Prostate gland (tissue), 2 donors: ENCODE data around the gene FHL3.

Experiments used
- CTCF ChIP-seq, 4 experiments: fragments of 200-600 bp in 2 of 4; fragments of 450-650 bp in 2 of 4; sonication (generic) in 2 of 4; IDR thresholded peaks; 1 replicate in 3 of 4; 2 replicates in 1 of 4; pipeline ENCODE4 v1.5.1; 2016 to 2019; ENCODE audit warnings: antibody characterized with exemption in 4 of 4, mild to moderate bottlenecking in 2 of 4, moderate library complexity in 2 of 4
- POLR2A ChIP-seq: fragments of 450-650 bp; IDR thresholded peaks from one replicate; pipeline ENCODE4 v1.6.1; 2016; ENCODE audit warnings: antibody characterized with exemption, mild to moderate bottlenecking

DNA sequence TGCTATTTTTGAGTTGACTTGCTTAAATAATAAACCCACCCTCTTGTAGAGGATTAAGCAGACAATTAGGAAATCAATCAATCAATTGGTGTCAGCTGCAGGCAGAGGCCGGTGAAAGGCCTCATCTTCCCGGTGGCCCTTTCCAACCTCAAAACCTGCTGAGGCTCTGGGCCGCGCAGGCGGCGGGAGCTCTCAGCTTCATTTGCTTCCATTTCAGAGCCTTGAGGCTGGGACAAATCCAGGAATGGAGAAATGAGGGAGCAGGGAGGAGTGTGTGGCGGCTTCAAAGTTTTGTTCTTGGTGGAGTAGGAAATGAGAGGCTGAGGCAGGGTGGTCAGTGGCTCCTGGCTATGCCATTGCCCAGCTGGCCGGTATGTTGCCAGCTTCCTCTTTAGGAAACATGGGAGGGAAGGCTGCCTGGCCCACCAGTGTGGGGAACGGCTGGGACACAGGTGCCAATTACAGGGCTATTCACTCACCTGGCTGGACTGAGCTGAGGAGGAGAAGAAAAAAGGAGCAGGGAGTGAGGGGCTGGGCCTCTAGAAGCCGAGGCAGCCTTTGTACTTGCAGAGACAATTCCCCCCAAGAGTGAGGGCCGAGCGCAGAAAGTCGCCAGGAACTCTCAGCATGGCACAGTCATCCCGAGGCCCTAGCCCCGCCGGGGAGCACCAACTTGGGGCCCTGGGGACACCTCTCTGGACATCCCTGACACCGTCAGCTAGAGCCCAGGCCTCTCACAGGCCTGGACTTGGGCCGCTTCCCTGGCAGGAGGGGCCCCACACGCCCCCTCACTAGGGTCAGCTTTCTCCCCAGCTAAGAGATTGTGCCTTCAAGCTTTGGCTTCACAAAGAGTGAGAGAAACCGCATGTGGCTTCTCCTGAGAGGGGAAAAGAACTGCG lies 36.9 kb upstream of the FHL3 start:
- TF ChIP-seq POLR2A: no peak
- no peak for TF ChIP-seq CTCF (IDR thresholded peaks at IDR 0.05)
